Activated CD4-positive, alpha-beta memory T cell treated with anti-CD3 and anti-CD28 coated beads for 36 hours (primary cell): Measurements from ENCODE around the gene CRYAB. TPM values are rescaled to one million over a fixed set of nuclear protein-coding genes. Genes with fewer than 3 reads are reported as not detected.

ENCODE experiments used
- CTCF ChIA-PET: fragments of 350-600 bp; sonication (Branson Sonifier 250); formaldehyde crosslinking; loops from one replicate; lab custom pipeline; 2021; ENCODE audit warnings: antibody characterized with exemption, inconsistent platforms; lab: Charles Lee
- POLR2A ChIA-PET: fragments of 350-600 bp; sonication (Branson Sonifier 250); formaldehyde crosslinking; loops from one replicate; lab custom pipeline; 2021; ENCODE audit warnings: antibody characterized with exemption; lab: Charles Lee
- DNase-seq: peaks from one replicate; pipeline ENCODE4 v3.0.0-alpha.2; 2020
- H3K27ac Mint-ChIP-seq: one replicate; pipeline ENCODE4 v1.8.0; 2021; ENCODE audit warnings: mixed read lengths
- H3K27me3 Mint-ChIP-seq: one replicate; pipeline ENCODE4 v1.8.0; 2021; ENCODE audit warnings: mixed read lengths
- H3K36me3 Mint-ChIP-seq: one replicate; pipeline ENCODE4 v1.8.0; 2021; ENCODE audit warnings: mixed read lengths
- H3K4me1 Mint-ChIP-seq: one replicate; pipeline ENCODE4 v1.8.0; 2021; ENCODE audit warnings: low read depth, mixed read lengths
- H3K4me3 Mint-ChIP-seq: one replicate; pipeline ENCODE4 v1.8.0; 2021; ENCODE audit warnings: mild to moderate bottlenecking, mixed read lengths
- H3K9me3 Mint-ChIP-seq: one replicate; pipeline ENCODE4 v1.8.0; 2021; ENCODE audit warnings: mixed read lengths
- intact Hi-C: fragments of 100-400 bp; cut with micrococcal nuclease; formaldehyde crosslinking; loops from one replicate; pipeline ENCODE4 v1.15.1; 2023
- total RNA-seq, 2 experiments: library from RNA; stranded (reverse); gene quantifications; one replicate each; pipeline ENCODE4 v1.2.3, GENCODE V29; 2021

CRYAB gene
- total RNA-seq, 2 experiments from 2014 or later: not detected

GRCh38 chr11:111944139-111944538 lies 32.6 kb upstream of the CRYAB start:
- peak overlapping the region; percentile 94 for H3K27ac Mint-ChIP-seq

GRCh38 chr11:111942829-111943228 lies 31.3 kb upstream of the CRYAB start:
- ChIA-PET POLR2A (interaction anchor here (0.6 kb wide), 1 partner anchor 141 kb away, joined by 3 read pairs; no protein-coding TSS in a partner anchor), CTCF (interaction anchor here (1.2 kb wide), 1 partner anchor 11 kb away, joined by 3 read pairs; no protein-coding TSS in a partner anchor)
- no peak for DNase-seq
- H3K4me1 Mint-ChIP-seq: peaks cover 49% of the 10 kb centered on the region
- intact Hi-C loops: loop anchor here (5.0 kb wide), 1 partner anchor 416 kb away; no protein-coding TSS in a partner anchor
- H3K36me3 Mint-ChIP-seq: peaks cover 2% of the 10 kb centered on the region
- H3K9me3 Mint-ChIP-seq: no peaks in the 10 kb centered on the region
- H3K27ac Mint-ChIP-seq: no peak overlapping the region
- H3K27me3 Mint-ChIP-seq: no peaks in the 10 kb centered on the region
- no peak overlapping the region for H3K4me3 Mint-ChIP-seq

More at GRCh38 chr11:111944139-111944538, 32.6 kb upstream of the CRYAB start:
- Mint-ChIP-seq H3K27me3 (no peaks in the 10 kb centered on the region), H3K9me3 (no peaks in the 10 kb centered on the region), H3K4me1 (peaks cover 36% of the 10 kb centered on the region), H3K36me3 (peaks cover 2% of the 10 kb centered on the region), H3K4me3 (peak overlapping the region; percentile 33)
- ChIA-PET CTCF (interaction anchor here (1.1 to 2.6 kb wide), 5 partner anchors 9 to 79 kb away, joined by 4 to 17 read pairs (median 11); no protein-coding TSS in a partner anchor), POLR2A (interaction anchor here (1.2 to 2.3 kb wide), 4 partner anchors 8 to 20 kb away, joined by 6 to 13 read pairs (median 8); no protein-coding TSS in a partner anchor)
- no peak for DNase-seq
- intact Hi-C loops: loop anchor here (1.0 to 5.0 kb wide), 6 partner anchors 8 to 417 kb away; partner anchors contain the start of gene DLAT

GRCh38 chr11:111941963-111942362 lies 30.4 kb upstream of the CRYAB start:
- Mint-ChIP-seq H3K27ac (no peak overlapping the region), H3K4me1 (peaks cover 54% of the 10 kb centered on the region), H3K27me3 (no peaks in the 10 kb centered on the region), H3K36me3 (peaks cover 2% of the 10 kb centered on the region), H3K4me3 (no peak overlapping the region), H3K9me3 (no peaks in the 10 kb centered on the region)
- no peak for DNase-seq
- ChIA-PET CTCF (interaction anchor here (1.2 to 1.6 kb wide), 2 partner anchors 10 to 15 kb away, joined by 3 to 4 read pairs; no protein-coding TSS in a partner anchor), POLR2A (interaction anchor here (0.6 kb wide), 1 partner anchor 352 kb away, joined by 3 read pairs; no protein-coding TSS in a partner anchor)
- intact Hi-C loops: loop anchor here (5.0 kb wide), 1 partner anchor 415 kb away; no protein-coding TSS in a partner anchor

- H3K9me3 Mint-ChIP-seq: no peaks in the 10 kb centered on the region
- no peak overlapping the region for H3K27ac Mint-ChIP-seq
- ChIA-PET CTCF (interaction anchor here (1.3 to 10.7 kb wide), 5 partner anchors 8 to 40 kb away, joined by 3 to 190 read pairs (median 11); no protein-coding TSS in a partner anchor), POLR2A (no interaction called here)
- H3K4me3 Mint-ChIP-seq: no peak overlapping the region
- H3K4me1 Mint-ChIP-seq: peaks cover 63% of the 10 kb centered on the region
- intact Hi-C loops: loop anchor here (5.0 to 10.0 kb wide), 5 partner anchors 132 to 565 kb away; partner anchors contain the start of genes BCO2, NKAPD1, PIH1D2 and POU2AF1
- H3K27me3 Mint-ChIP-seq: no peaks in the 10 kb centered on the region
- DNase-seq: no peak
- peaks cover 2% of the 10 kb centered on the region for H3K36me3 Mint-ChIP-seq
These were observed 28.4 kb upstream of the CRYAB start for GRCh38 chr11:111939836-111940604.

- ChIA-PET POLR2A (interaction anchor here (0.6 to 3.6 kb wide), 9 partner anchors 12 to 145 kb away, joined by 3 to 23 read pairs (median 4); partner anchors contain the start of genes NKAPD1 and PIH1D2), CTCF (interaction anchor here (1.3 to 10.7 kb wide), 4 partner anchors 9 to 41 kb away, joined by 3 to 190 read pairs (median 12); no protein-coding TSS in a partner anchor)
- Mint-ChIP-seq H3K4me3 (peak overlapping the region; percentile 77), H3K4me1 (peaks cover 55% of the 10 kb centered on the region), H3K36me3 (no peaks in the 10 kb centered on the region), H3K27me3 (no peaks in the 10 kb centered on the region), H3K9me3 (no peaks in the 10 kb centered on the region), H3K27ac (peak overlapping the region; percentile 88)
- peak; percentile 72 for DNase-seq
- intact Hi-C loops: loop anchor here (1.0 to 10.0 kb wide), 5 partner anchors 11 to 564 kb away; partner anchors contain the start of genes BCO2, NKAPD1, PIH1D2 and POU2AF1
These were observed 27.2 kb upstream of the CRYAB start for GRCh38 chr11:111938687-111939160.

- Mint-ChIP-seq H3K4me1 (peaks cover 57% of the 10 kb centered on the region), H3K27me3 (no peaks in the 10 kb centered on the region), H3K27ac (peak overlapping the region; percentile 88), H3K36me3 (no peaks in the 10 kb centered on the region), H3K4me3 (peak overlapping the region; percentile 77), H3K9me3 (no peaks in the 10 kb centered on the region)
- no peak for DNase-seq
- POLR2A ChIA-PET: interaction anchor here (1.5 to 3.6 kb wide), 4 partner anchors 11 to 44 kb away, joined by 3 to 23 read pairs (median 6); no protein-coding TSS in a partner anchor
- CTCF ChIA-PET: interaction anchor here (0.9 to 10.7 kb wide), 4 partner anchors 8 to 58 kb away, joined by 4 to 190 read pairs (median 9); no protein-coding TSS in a partner anchor
- intact Hi-C loops: loop anchor here (1.0 to 10.0 kb wide), 5 partner anchors 11 to 563 kb away; partner anchors contain the start of genes BCO2, NKAPD1, PIH1D2 and POU2AF1
These were observed 26.3 kb upstream of the CRYAB start for GRCh38 chr11:111937844-111938243.

GRCh38 chr11:111937461-111937769 lies 25.8 kb upstream of the CRYAB start:
- ChIA-PET CTCF (interaction anchor here (0.9 to 10.7 kb wide), 3 partner anchors 10 to 58 kb away, joined by 4 to 190 read pairs (median 4); no protein-coding TSS in a partner anchor), POLR2A (interaction anchor here (1.5 to 3.6 kb wide), 4 partner anchors 11 to 44 kb away, joined by 3 to 23 read pairs (median 6); no protein-coding TSS in a partner anchor)
- H3K27me3 Mint-ChIP-seq: no peaks in the 10 kb centered on the region
- no peaks in the 10 kb centered on the region for H3K9me3 Mint-ChIP-seq
- DNase-seq: no peak
- intact Hi-C loops: loop anchor here (5.0 to 10.0 kb wide), 4 partner anchors 135 to 563 kb away; partner anchors contain the start of genes BCO2, NKAPD1, PIH1D2 and POU2AF1
- H3K4me1 Mint-ChIP-seq: peaks cover 61% of the 10 kb centered on the region
- peak overlapping the region; percentile 77 for H3K4me3 Mint-ChIP-seq
- H3K27ac Mint-ChIP-seq: peak overlapping the region; percentile 88
- H3K36me3 Mint-ChIP-seq: no peaks in the 10 kb centered on the region

GRCh38 chr11:111936040-111936540 lies 24.5 kb upstream of the CRYAB start:
- Mint-ChIP-seq H3K4me3 (peak overlapping the region; percentile 41), H3K4me1 (peaks cover 59% of the 10 kb centered on the region), H3K27ac (peak overlapping the region; percentile 88), H3K9me3 (no peaks in the 10 kb centered on the region), H3K27me3 (no peaks in the 10 kb centered on the region), H3K36me3 (no peaks in the 10 kb centered on the region)
- intact Hi-C loops: loop anchor here (1.0 to 10.0 kb wide), 6 partner anchors 8 to 561 kb away; partner anchors contain the start of genes BCO2, NKAPD1, PIH1D2 and POU2AF1
- ChIA-PET POLR2A (interaction anchor here (0.8 to 3.6 kb wide), 6 partner anchors 9 to 151 kb away, joined by 3 to 23 read pairs (median 4); partner anchors contain the start of genes SDHD and TIMM8B), CTCF (interaction anchor here (1.5 to 10.7 kb wide), 4 partner anchors 9 to 44 kb away, joined by 4 to 190 read pairs (median 12); no protein-coding TSS in a partner anchor)
- DNase-seq: no peak

- peak overlapping the region; percentile 67 for H3K27ac Mint-ChIP-seq
- H3K27me3 Mint-ChIP-seq: no peaks in the 10 kb centered on the region
- intact Hi-C loops: loop anchor here (1.0 to 10.0 kb wide), 7 partner anchors 9 to 561 kb away; partner anchors contain the start of genes BCO2, DLAT, NKAPD1 and PIH1D2
- H3K9me3 Mint-ChIP-seq: no peaks in the 10 kb centered on the region
- no peaks in the 10 kb centered on the region for H3K36me3 Mint-ChIP-seq
- DNase-seq: no peak
- H3K4me1 Mint-ChIP-seq: peaks cover 53% of the 10 kb centered on the region
- no peak overlapping the region for H3K4me3 Mint-ChIP-seq
- ChIA-PET POLR2A (interaction anchor here (0.8 to 3.6 kb wide), 6 partner anchors 9 to 151 kb away, joined by 3 to 23 read pairs (median 4); partner anchors contain the start of genes SDHD and TIMM8B), CTCF (interaction anchor here (1.5 to 10.7 kb wide), 4 partner anchors 9 to 45 kb away, joined by 4 to 190 read pairs (median 12); no protein-coding TSS in a partner anchor)
These were observed 23.9 kb upstream of the CRYAB start for GRCh38 chr11:111935317-111936039.

GRCh38 chr11:111934306-111934705 lies 22.7 kb upstream of the CRYAB start:
- no peak for DNase-seq
- intact Hi-C loops: loop anchor here (2.0 to 10.0 kb wide), 3 partner anchors 90 to 560 kb away; partner anchors contain the start of genes BCO2, DLAT and POU2AF1
- H3K9me3 Mint-ChIP-seq: no peaks in the 10 kb centered on the region
- H3K27ac Mint-ChIP-seq: peak overlapping the region; percentile 8
- H3K4me1 Mint-ChIP-seq: peaks cover 49% of the 10 kb centered on the region
- H3K4me3 Mint-ChIP-seq: no peak overlapping the region
- no peaks in the 10 kb centered on the region for H3K36me3 Mint-ChIP-seq
- ChIA-PET CTCF (interaction anchor here (0.8 to 10.7 kb wide), 3 partner anchors 11 to 46 kb away, joined by 3 to 190 read pairs (median 17); no protein-coding TSS in a partner anchor), POLR2A (no interaction called here)
- H3K27me3 Mint-ChIP-seq: no peaks in the 10 kb centered on the region
